Measurements from ENCODE around the gene TRIM8. TPM values are rescaled to one million over a fixed set of nuclear protein-coding genes. Genes with fewer than 3 reads are reported as not detected.
A peak's percentile ranks its signal among the peaks of the same experiment; 100 is the strongest.

The TRIM8 gene
- total RNA-seq, 1 donor from 2014 or later = 48.2 TPM

DNA sequence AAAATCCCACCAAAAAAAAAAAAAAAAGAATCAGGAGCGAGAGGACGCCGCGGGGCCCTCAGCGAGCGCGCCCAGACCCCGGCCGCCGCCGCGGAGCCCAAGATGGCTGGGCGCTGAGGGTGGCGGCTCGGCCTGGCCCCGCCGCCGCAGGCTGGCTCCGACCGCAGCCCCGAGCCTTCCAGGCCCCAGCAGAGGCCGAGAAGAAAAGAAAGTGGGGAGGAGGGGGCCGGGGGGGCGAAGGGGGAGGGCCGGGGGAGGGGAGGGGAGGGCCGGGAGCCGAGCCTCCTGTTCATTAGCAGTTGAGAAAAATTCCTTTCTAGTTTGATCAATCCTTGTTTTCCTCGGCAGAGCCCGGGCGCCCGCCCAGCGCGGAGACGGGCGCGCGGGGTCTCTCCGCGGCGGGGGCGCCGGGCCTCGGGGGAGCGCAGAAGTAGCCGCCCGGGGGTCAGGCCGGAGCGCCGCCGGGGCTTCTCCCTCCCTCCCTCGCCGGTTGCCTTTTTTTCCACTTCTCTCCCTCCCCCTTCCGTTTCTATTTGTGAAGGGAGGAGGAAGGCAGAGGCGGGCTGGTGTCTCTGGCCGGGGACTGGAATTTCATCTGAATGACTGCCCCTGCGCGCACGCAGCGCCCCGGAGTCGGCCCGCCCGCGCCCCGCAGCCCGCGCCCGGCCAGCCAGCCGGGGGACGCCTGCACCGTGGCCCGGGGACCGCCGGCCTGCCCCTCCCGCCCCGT, 778 bp upstream of the TRIM8 start:
- POLR2A ChIA-PET = interaction anchor here (0.5 to 5.8 kb wide), 18 partner anchors 8 to 1613 kb away, joined by 3 to 137 read pairs (median 12); partner anchors contain the start of genes ACTR1A, ARL3, NFKB2 and SFXN2
- peak; percentile 48 for DNase-seq
- Mint-ChIP-seq H3K4me3 (peak overlapping the region; percentile 92), H3K27me3 (no peaks in the 10 kb centered on the region), H3K36me3 (ENCODE audit: low read depth) (peaks cover 13% of the 10 kb centered on the region), H3K27ac (peak overlapping the region; percentile 95), H3K4me1 (peaks cover 41% of the 10 kb centered on the region), H3K9me3 (no peaks in the 10 kb centered on the region)
- intact Hi-C loops (cut with micrococcal nuclease) = loop anchor here (1.0 to 10.0 kb wide), 12 partner anchors 9 to 1646 kb away; partner anchors contain the start of genes CALHM3, GBF1, KAZALD1 and LZTS2
- CTCF ChIA-PET = interaction anchor here (1.0 to 1.5 kb wide), 4 partner anchors 35 to 71 kb away, joined by 3 to 5 read pairs (median 4); partner anchors contain the start of genes ARL3 and SFXN2
- TF ChIP-seq, protein P1, sequence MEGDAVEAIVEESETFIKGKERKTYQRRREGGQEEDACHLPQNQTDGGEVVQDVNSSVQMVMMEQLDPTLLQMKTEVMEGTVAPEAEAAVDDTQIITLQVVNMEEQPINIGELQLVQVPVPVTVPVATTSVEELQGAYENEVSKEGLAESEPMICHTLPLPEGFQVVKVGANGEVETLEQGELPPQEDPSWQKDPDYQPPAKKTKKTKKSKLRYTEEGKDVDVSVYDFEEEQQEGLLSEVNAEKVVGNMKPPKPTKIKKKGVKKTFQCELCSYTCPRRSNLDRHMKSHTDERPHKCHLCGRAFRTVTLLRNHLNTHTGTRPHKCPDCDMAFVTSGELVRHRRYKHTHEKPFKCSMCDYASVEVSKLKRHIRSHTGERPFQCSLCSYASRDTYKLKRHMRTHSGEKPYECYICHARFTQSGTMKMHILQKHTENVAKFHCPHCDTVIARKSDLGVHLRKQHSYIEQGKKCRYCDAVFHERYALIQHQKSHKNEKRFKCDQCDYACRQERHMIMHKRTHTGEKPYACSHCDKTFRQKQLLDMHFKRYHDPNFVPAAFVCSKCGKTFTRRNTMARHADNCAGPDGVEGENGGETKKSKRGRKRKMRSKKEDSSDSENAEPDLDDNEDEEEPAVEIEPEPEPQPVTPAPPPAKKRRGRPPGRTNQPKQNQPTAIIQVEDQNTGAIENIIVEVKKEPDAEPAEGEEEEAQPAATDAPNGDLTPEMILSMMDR (IDR thresholded peaks at IDR 0.05) = no peak
- no peak for ATAC-seq (ENCODE audit: low read depth)

DNA sequence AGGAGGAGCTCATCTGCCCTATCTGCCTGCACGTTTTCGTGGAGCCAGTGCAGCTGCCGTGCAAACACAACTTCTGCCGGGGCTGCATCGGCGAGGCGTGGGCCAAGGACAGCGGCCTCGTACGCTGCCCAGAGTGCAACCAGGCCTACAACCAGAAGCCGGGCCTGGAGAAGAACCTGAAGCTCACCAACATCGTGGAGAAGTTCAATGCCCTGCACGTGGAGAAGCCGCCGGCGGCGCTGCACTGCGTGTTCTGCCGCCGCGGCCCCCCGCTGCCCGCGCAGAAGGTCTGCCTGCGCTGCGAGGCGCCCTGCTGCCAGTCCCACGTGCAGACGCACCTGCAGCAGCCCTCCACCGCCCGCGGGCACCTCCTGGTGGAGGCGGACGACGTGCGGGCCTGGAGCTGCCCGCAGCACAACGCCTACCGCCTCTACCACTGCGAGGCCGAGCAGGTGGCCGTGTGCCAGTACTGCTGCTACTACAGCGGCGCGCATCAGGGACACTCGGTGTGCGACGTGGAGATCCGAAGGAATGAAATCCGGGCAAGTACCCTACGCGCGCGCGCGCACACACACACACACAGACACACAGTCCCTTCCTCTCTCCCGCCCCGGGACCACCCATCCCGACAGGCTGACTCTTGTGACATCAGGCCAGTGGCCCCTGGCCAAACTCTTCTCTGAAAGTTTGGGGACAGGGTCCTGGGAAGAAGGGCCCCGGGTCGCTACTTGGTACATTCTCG, 538 bp downstream of the TRIM8 start:
- peak overlapping the region; percentile 99 for H3K27ac Mint-ChIP-seq
- TF ChIP-seq, protein P1 (IDR thresholded peaks at IDR 0.05) = no peak
- H3K36me3 Mint-ChIP-seq (ENCODE audit: low read depth) = peaks cover 13% of the 10 kb centered on the region
- intact Hi-C loops (cut with micrococcal nuclease) = loop anchor here (1.0 to 10.0 kb wide), 12 partner anchors 7 to 1648 kb away; partner anchors contain the start of genes CALHM3, CNNM2, GBF1 and KAZALD1
- ChIA-PET POLR2A (interaction anchor here (0.6 to 5.8 kb wide), 27 partner anchors 9 to 1623 kb away, joined by 3 to 137 read pairs (median 5); partner anchors contain the start of genes ACTR1A, ARL3, BORCS7 and GBF1), CTCF (interaction anchor here (0.7 to 2.3 kb wide), 12 partner anchors 10 to 141 kb away, joined by 3 to 10 read pairs (median 4); partner anchors contain the start of genes ARL3, SFXN2 and SUFU)
- DNase-seq = peak; percentile 80
- peaks cover 53% of the 10 kb centered on the region for H3K4me1 Mint-ChIP-seq
- H3K27me3 Mint-ChIP-seq = no peaks in the 10 kb centered on the region
- no peaks in the 10 kb centered on the region for H3K9me3 Mint-ChIP-seq
- H3K4me3 Mint-ChIP-seq = peak overlapping the region; percentile 97
- ATAC-seq (ENCODE audit: low read depth) = peak; percentile 23

DNA sequence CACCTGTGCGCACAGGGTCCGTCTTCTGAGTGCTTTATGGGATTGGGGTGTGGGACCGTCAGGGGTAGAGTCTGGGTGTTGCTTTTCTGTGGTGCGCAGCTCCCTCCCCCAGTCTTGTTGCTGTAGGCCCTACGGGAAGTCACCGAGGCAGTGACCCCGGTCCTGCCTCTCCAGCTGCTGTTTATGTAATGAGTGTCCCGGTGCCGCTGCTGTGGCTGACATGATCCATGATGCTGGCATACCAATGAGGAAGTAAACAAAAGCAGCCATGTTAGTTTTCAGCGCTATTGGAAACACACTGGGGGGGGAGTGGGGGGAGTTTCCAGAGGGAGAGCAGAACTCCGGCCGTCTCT, 1.1 kb downstream of the TRIM8 start:
- Mint-ChIP-seq H3K27me3 (no peaks in the 10 kb centered on the region), H3K9me3 (no peaks in the 10 kb centered on the region), H3K36me3 (ENCODE audit: low read depth) (peaks cover 13% of the 10 kb centered on the region), H3K4me1 (peaks cover 58% of the 10 kb centered on the region), H3K4me3 (peak overlapping the region; percentile 97), H3K27ac (peak overlapping the region; percentile 99)
- ATAC-seq (ENCODE audit: low read depth) (no peak), DNase-seq (peak; percentile 42)
- CTCF ChIA-PET = interaction anchor here (0.9 to 2.3 kb wide), 7 partner anchors 11 to 141 kb away, joined by 3 to 10 read pairs (median 4); partner anchors contain the start of genes ARL3 and SUFU
- intact Hi-C loops (cut with micrococcal nuclease) = loop anchor here (2.0 to 10.0 kb wide), 7 partner anchors 15 to 1581 kb away; partner anchors contain the start of genes CALHM3, CNNM2, GBF1 and KAZALD1
- TF ChIP-seq, protein P1 (IDR thresholded peaks at IDR 0.05) = no peak
- POLR2A ChIA-PET = interaction anchor here (0.6 to 5.8 kb wide), 26 partner anchors 9 to 1623 kb away, joined by 3 to 137 read pairs (median 7); partner anchors contain the start of genes ARL3, BORCS7, GBF1 and NFKB2

DNA sequence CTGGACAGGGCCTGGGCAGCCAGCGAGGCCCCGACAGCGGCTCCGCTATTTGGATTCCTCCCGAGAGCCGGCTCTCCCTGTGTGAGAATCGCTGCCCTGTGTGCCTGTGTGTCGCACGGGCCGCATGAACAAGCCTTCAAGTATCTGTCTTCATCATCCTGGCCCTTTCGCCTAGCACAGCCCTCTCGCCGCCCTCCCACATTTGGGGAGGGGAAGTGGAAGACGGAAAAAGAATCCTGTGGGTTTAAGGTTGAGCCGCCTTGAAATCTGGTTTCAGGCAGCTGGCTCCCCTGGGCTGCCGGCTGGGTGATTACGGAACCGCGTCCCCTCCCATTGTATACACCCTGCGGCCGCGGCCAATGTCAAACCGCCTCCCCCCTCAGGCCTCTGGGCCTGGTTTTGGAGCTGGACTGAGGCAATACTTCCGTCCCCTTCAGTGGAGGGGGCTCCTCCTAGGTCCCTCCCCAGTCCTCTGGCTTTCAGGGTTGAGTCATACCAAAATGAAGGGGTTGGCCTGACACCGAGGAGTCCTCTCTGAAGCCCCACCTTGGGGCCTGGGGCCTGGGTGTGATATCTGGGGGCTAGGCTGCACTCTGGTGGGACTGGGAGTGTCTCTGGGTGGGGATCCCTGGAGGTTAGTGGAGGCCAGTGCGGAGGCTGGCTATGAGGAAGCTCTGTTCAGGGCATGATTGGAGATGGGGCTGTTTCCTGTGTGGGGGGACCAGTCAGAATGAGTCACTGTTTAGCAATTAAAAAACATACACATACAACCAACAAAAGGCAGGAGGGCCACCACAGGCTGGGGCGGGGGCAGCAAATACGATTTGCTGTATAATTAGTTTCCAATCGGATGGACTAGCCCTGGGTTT, 1.7 kb downstream of the TRIM8 start:
- ChIA-PET CTCF (interaction anchor here (0.6 to 2.3 kb wide), 5 partner anchors 28 to 143 kb away, joined by 3 to 10 read pairs (median 5); partner anchors contain the start of genes ACTR1A and ARL3), POLR2A (interaction anchor here (0.6 to 5.8 kb wide), 34 partner anchors 9 to 868 kb away, joined by 3 to 137 read pairs (median 4); partner anchors contain the start of genes ARL3, BORCS7, FBXL15 and GBF1)
- H3K9me3 Mint-ChIP-seq = no peaks in the 10 kb centered on the region
- peaks cover 64% of the 10 kb centered on the region for H3K4me1 Mint-ChIP-seq
- TF ChIP-seq, protein P1 (IDR thresholded peaks at IDR 0.05) = no peak
- peaks cover 13% of the 10 kb centered on the region for H3K36me3 Mint-ChIP-seq (ENCODE audit: low read depth)
- intact Hi-C loops (cut with micrococcal nuclease) = loop anchor here (1.0 to 10.0 kb wide), 9 partner anchors 15 to 1581 kb away; partner anchors contain the start of genes ARL3, CALHM3, CNNM2 and GBF1
- peak overlapping the region; percentile 99 for H3K27ac Mint-ChIP-seq
- ATAC-seq (ENCODE audit: low read depth) (peak; percentile 25), DNase-seq (peak; percentile 62)
- H3K27me3 Mint-ChIP-seq = no peaks in the 10 kb centered on the region
- peak overlapping the region; percentile 97 for H3K4me3 Mint-ChIP-seq
